SH-SY5Y (cell line): Measurements from ENCODE around the gene SSTR4.

ENCODE experiments used
- GATA2 ChIP-seq: IDR thresholded peaks from 2 replicates; pipeline ENCODE4 v1.6.1; 2011; ENCODE audit warnings: mild to moderate bottlenecking, low read depth, low read length
- GATA3 ChIP-seq: IDR thresholded peaks from 2 replicates; pipeline ENCODE4 v1.6.1; 2011; ENCODE audit warnings: low read depth, mild to moderate bottlenecking, low read length, moderate library complexity

- no peak for TF ChIP-seq GATA2
- TF ChIP-seq GATA3, result no peak
These were observed 14.7 kb upstream of the SSTR4 start for GRCh38 chr20:23020230-23021018.
